ENCODE results near the gene ACTR3C.
"Not testable (repeated sequence)": the region's sequence is repeated elsewhere in the genome, so short reads cannot be mapped to it uniquely, and the experiment has no call there.

Gene ACTR3C

DNA sequence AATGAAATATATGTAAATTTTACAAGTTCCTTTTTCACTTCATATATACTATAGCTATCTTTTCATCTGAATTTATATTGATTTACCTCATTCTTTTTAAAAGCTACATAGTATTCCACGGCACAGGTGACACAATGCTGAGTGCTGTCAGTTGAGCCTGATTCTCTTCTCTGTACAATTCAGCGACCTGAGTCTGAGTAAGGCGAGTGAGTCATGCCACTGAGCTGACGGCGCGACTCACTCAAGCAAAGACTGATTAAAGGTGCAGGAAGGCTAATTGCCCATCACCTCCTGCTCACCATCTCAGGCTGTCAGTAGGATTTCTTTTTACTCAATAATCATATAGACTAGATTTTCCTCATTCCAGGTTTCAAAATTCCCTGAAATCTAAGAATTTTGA lies 39.7 kb downstream of the ACTR3C start:
- DNase-seq (ENCODE audit: low read depth in 3 of 3), result not testable (repeated sequence)

DNA sequence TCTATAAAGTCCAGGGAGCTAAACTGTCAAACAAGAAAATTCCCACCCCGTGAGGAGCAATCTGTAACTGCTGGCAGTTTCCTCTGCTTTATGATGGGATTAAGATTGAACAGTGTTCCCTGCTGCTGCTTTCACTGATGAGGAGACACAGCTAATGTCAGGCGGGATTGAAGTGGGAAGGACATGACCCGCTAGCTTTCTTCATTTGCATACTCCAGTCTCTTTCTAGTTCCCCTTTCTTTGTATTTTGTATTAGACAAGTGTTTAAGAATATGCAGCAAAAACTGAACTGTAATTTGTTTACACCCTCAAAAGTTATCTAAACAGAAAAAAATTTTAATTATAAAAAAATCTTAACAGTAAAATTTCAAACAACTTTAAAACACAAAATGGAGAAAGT lies 40.2 kb downstream of the ACTR3C start:
- DNase-seq (ENCODE audit: low read depth in 3 of 3), result not testable (repeated sequence)

DNA sequence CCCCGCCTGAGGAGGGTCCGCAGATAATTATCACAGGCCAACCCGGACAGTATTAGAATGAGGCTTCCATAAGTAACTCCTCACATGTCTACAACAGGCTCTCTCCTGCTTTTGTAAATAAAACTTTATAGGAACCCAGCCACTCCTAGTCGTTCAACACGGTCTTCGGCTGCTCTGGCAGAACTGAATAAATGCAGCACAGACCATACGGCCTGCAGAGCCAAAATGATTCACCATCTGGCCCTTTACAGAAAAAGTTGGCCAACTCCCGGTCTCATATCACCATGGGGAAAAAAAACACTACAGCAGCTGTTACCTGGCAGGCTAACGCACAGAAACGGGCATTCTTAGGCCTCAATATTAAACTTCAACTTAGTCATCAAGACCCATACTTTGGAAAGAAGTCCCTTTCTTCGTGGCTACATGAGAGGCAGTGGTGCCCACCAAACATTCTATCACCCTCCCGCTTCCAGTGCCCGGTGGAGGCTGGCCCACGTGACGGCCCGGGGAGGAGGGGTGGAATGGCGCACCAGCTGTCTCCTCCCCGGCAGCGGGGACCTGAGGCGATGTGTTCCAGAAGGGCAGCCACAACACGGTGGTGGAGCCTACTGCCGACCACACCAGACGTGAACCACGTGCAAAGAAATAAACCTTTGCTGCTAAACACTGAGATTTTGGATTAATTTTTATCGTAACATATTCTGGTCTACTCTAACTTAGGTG lies 41.5 kb downstream of the ACTR3C start:
- DNase-seq (ENCODE audit: low read depth in 3 of 3), result not testable (repeated sequence)

DNA sequence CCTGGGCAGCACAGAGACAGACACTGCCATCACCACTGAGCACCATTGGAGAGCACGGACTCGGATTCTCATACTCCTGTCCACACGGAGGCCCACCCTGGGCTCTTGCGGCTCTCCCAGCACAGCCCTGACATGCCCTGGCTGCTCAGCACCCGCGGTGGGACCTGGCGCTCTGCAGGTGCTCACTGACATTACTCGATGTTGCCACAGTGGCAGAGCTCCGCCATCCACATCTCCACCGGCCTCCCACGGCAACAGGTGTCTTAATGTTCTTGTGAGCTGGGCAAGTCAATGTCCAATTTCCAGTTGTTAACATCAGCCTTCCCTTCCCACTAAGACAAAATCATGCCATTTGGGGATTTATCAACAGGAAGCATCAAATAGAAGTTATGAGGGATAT lies 45.0 kb downstream of the ACTR3C start:
- not testable (repeated sequence) for DNase-seq (ENCODE audit: low read depth in 3 of 3)

DNA sequence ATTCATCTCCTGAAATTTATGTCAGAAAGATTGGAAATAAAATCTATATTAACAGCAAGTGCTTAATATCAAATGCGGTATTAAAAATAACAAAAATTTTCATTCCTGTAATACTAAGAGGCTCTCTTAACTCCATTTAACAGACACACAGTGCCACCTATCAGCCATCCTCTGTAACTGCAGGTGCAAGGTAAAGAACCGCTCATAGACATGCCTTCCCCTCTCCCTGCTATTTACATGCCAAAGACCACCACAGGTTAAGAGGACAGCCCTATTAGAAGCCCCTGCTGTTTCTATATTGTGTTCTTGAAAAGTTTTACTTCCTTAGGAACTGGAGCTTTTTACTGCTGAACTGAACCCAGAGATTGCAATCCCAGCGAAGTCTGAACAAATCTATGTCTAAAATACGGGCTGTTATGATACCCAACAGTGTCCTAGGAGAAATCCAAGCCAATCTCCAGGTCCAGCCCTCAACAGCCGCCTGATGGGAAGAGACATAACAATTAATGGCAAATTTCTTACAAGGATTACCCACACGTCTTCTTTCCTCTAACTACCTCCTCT lies 47.1 kb downstream of the ACTR3C start:
- DNase-seq (ENCODE audit: low read depth in 3 of 3), result not testable (repeated sequence)

DNA sequence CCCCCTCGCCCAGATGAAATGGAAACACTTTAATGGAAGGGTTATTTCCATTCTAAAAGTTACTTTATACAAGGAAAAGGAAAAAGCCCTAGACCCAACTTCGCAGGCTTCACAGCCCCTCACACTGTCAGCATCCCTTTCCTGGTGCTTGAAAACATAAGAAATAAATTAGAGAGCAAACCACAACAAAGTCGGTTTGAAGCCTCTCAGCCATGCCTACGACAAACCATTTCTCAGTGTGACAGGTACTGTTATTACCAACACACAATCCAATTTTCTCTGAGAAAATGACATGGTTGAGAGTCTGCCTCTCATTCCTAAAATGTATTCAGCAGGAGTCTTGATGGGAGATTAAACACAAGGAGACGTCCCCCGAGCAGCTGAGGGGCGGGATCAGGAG lies 51.4 kb downstream of the ACTR3C start:
- DNase-seq (ENCODE audit: low read depth in 3 of 3), result not testable (repeated sequence)

DNA sequence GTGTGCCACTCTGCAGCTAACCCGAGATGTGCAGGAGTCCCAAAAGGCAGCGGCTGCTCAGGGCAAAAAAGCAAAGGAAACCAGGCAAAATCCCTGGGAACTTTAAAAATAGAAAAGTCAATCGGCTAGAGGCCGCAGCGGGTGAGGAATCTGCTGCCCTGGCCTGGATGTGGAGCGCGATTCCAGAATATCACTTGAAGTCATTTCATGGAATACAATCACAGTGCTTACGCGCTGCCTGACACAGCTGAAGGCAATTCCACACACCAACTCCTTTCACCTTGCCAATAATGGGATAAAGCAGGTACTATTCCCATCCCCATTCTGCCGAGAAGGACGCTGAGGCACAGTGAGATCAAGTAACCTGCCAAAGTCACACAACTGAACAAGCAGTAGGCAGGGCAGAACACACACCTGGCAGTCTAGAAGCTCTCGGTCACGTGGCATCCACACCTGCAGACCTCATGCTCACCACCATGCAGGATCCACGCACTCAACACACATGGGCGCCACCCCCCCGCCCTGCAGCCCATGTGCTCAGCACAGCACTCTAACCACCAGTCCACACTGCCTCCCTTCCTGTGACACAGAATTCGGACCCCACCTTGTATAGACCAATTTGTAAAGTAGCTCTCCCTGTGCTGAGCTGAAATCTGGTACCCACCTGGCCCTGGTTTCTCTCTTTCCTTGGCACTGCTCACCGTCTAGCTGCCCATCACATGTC lies 53.1 kb downstream of the ACTR3C start:
- DNase-seq (ENCODE audit: low read depth in 3 of 3), result not testable (repeated sequence)

DNA sequence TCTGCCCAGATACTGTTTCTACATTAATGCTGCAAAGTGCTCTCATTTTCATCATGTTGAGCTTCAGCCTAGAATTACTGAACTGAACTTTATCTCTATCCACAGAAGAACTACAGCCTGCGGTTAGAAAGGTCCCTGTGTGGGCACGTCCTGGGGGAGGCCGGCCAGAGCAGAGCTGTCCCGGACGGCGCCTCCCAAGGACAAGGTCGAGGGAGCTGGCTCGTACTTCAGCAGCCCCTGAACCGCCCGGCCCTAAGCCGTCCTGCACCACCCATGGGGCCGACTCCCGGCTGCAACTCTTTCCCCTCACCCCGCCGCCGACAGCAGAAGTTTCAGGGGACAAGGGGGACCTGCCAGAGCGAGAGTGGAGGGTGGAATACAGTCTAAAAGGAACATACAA lies 54.5 kb downstream of the ACTR3C start:
- not testable (repeated sequence) for DNase-seq (ENCODE audit: low read depth in 3 of 3)

DNA sequence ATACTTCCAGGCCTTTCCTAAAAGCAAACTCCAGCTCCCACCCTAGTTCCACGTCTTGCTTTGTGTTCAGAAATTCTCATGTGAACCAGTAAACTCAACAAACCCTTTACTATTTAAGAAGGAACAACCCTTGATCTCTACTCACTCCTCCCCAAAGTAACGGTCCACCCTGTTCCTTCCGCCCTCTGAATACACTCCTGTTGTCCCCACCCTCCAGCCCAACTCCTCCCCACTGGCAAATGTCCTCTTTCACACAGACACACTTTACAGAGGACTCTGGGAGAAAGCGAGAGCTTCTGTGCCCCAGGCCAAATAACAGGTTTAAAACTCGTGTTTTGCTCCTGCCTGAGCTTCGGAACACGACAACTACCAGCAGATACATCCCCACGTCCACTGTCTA lies 55.1 kb downstream of the ACTR3C start:
- DNase-seq (ENCODE audit: low read depth in 3 of 3), result not testable (repeated sequence)

DNA sequence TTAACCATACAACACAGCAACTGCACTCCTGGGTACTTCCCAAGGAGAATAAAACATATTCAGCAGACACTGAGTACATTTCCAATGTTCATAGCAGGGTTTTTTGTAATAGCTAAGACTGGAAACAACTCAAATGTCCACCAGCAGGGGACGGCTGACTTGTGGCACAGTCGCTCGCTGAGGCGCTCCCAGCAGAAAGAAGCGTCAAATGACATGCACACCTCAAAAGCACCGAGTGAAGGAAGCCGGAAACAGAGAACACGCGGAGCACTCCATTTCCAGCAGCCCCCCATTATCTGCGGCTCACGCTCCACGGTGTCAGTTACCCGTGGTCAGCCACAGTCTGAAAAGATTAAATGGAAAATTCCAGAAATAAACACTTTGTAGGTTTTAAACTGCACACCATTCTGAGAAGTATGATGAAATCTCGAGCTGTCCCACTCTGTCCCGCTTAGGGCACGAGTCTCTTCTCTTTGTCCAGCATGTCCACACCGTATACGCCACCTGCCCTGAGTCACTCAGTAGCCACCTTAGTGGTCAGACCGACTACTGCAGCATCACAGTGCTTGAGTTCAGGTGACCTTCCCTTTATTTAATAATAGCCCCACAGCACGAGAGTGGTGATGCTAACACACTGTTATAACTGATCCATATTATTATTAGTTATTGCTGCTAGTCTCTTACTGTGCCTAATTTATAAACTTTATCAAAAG lies 56.2 kb downstream of the ACTR3C start:
- not testable (repeated sequence) for DNase-seq (ENCODE audit: low read depth in 3 of 3)

DNA sequence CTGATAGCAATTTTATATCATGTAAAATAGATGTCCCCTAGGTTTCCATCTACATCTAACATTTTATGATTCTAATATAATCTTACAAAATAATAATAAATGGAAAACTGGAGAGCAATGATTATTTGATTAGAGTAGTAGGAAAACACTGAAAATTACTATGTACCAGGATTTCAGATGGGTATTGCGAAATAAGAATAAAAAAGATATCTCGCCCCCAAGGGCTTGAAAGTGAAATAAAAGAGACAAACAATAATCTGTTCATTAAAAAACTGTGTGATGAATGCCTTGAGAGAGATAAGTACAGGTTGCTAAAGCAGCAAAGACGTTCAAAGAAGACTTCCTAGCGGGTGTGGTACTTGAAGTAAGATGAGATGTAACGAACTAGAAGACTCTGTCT lies 60.7 kb downstream of the ACTR3C start:
- not testable (repeated sequence) for DNase-seq (ENCODE audit: low read depth in 3 of 3)

DNA sequence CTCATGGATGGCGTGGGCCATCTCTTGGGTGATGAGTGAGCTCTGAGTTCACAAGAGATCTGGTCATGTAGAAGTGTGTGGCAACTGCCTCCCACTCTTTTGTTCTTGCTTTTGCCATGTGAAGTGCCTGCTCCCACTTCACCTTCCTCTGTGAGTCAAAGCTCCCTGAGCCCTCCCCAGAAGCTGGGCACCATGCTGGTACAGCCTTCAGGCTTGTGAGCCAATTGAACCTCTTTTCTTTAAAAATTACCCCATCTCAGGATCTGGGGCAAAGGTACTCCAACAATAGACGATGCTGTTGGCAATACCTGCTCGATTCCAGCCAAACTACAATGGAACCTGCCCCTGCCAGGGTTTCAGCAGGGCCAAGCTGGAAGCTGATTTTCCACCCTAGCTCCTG lies 75.6 kb downstream of the ACTR3C start:
- DNase-seq (ENCODE audit: low read depth in 3 of 3), result not testable (repeated sequence)

DNA sequence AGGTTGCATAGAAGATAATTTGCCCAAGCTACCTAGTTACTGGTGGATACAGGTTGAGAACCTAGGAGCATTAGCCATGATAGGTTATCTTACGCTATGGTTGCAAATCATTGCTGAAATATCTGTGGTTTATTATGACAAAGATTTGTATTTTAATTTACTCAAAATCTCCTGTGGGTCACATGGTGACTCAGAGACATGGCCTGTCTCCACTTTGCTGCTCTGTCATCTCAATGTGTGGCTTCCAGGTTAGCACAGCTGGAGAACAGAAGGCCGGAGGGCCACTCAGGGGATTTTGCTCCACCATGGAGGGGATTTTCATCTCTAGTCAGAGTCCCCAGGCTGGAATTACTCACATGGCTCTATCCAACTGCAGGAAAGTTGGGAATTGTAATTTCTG lies 78.1 kb downstream of the ACTR3C start:
- not testable (repeated sequence) for DNase-seq (ENCODE audit: low read depth in 3 of 3)

DNA sequence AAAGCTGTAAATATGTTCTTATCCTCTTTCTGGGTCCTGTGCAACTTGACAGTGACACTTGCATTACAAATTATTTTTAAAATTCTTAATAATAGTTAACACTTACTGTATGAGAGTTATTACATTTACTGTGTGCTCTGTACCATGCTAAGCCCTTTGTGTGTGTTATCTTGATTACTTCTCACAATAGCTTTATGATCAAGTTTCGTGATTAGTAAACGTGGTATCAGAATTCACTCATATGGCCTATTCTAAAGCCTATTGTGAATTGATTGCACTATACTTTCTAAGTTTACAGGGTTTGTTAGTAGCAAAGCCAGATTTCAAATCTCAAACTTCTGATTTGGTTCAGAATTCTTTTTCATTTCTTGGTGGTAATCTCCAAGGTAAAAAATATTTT lies 80.4 kb downstream of the ACTR3C start:
- not testable (repeated sequence) for DNase-seq (ENCODE audit: low read depth in 3 of 3)

DNA sequence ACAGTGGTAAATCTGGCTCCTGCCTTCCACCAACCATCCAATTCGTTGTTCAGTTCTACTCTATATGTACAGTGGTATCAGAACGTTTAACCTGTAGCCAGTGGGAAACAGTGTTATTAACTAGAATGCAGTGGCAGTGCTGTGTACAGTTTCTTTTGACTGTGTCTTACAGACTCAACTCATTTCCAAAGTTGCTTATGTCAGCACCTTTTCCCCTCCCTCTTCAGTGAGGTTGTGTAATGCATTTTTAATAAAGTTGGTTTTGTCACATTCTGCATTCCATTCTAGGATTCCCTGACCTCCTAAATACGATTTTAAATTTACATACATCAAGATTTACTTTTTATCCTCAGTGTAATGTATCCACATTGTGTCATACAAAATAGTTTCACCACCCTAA lies 97.9 kb downstream of the ACTR3C start:
- DNase-seq (ENCODE audit: low read depth in 3 of 3), result not testable (repeated sequence)

DNA sequence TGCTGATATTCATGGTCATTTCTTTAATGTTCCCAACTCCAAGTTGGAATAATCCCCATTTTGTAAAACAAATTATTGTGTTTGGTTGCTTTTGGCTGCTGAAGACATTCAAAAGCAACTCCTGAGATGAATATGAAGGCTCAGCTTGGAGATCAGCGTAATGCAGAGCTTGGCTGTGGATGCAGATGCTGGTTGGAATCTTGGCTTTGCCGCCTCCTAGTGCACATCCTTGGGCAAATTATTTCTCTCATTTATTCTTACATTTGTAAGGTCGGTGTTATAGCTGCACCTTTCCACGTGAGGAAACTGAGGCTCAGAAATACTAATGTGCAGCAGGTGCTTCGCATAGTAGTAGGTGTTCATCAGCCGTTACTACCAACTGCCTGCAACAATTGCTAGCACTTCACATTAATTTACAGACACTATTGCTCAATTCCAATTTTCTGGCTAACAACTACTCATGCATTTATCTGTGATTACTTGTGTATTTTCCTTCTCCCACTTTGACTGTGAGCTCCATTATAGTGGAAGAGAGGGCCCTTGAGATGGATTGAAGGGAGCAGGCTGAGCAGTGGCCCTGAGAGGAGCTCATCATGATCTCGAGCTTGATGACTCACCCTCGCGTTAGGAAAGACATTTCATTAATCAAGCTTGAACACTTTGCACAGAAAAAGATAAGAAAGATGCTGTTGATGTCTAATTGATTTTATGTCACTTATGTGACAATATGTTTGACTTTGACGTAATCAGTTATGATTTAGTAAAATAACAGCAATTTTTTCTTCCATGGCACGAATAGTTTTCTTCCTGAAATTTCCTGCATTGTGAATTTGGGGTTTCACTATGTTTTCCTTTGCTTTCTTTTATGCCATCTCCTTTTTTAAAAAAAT lies 101.0 kb downstream of the ACTR3C start:
- not testable (repeated sequence) for DNase-seq (ENCODE audit: low read depth in 3 of 3)

DNA sequence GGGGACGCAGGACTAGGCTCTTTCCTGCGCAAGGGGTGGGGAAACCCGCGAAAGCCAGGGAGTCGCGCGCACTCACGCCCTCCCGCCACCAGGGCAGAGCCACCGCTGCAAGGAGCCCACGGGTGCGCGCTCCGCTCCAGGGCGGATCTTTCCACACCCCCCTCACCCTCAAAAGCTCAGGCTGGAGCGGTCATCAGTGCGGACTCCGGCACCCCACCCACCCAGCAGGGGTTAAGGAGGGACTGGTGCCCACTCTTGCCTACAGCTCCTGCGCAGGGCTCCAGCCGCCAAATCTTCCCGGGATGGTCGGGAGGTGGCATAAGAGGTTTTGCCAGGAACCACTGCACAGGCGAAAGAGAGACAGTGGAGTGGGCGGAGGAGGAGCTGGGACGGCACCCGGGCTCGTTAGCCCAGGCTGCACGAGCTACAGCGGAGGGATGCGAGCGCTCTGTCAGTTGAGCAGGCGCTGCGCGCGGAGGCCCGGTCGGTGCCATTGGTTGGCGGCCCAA lies 102.6 kb downstream of the ACTR3C start:
- DNase-seq (ENCODE audit: low read depth in 3 of 3), result not testable (repeated sequence)

DNA sequence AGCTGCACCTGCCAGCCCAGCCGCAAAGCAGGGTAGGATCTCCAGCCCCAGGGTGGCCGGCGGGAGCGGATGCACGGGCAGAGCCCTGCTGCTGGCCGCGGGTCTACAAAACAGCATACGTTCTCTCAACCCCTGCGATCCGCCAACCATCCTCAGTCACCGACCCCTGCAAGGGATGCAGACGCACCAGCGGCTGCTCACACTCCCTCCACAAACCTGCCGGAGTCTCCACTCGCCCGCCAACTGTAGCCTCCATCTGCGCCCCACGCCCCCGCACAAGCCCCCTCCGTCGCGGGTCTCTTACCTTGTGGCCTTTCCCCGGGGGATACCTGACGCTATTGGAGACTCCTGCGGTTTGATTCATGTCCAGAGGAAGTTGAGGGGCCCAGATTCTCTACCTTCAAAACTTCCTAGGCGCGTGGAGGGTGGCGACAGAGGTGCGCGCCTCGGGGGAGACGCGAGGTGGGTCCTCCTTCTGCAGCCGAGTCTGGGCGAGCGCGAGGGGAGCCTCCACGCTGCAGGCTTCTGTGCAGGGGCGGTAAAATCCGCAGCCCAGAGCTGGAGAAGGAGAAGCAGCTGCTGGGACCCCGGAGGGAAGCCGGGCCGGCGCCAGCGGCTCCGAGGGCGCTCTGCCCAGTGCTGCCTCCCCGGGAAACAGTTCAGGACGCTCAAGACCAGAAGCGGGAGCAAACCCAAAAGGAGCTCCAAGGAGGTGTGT lies 103.2 kb downstream of the ACTR3C start:
- DNase-seq (ENCODE audit: low read depth in 3 of 3), result not testable (repeated sequence)

DNA sequence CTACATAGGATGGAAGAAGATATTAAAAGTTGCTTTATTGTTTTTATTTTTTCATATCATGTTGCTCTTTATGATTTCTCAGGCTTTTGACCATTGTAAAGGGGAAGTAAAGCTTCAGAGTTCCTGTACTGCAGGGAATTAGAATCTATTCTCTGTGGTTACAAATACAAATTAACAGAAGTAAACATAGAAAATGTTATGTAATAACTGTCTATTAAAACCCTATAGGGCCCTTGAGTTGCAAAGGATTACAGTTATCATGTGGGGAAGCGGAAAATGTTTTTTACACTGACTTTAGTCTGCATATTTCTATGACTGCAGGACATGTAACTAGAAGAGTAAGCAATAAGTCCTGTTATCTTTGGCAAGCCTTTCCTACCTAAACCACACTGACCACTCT lies 116.5 kb downstream of the ACTR3C start:
- not testable (repeated sequence) for DNase-seq (ENCODE audit: low read depth in 3 of 3)

DNA sequence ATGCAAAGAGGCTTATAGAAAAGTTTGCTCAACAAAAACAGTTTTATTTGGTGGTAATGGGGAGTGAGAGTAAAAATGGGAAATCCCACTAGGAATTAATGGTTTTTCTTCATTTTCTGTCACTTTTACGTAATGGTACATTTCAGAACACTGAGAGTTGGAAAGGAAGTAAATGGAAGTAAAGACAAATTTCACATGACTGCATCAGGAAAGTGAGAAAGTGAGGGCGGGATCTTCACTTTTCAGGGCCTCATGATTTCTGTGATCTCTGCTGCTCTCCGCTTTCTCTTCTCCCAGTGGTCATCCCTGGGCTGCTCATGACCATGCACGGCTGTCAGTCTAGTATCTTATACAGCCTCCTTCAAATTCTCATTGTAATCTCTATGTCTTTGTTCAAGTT lies 117.5 kb downstream of the ACTR3C start:
- DNase-seq (ENCODE audit: low read depth in 3 of 3), result not testable (repeated sequence)
